ENCODE results near the gene CAMP.
"Not testable (repeated sequence)": the region's sequence is repeated elsewhere in the genome, so short reads cannot be mapped to it uniquely, and the experiment has no call there.

CAMP gene

GRCh38 chr3:48256557-48256956, 33.3 kb downstream of the CAMP start:
- no peak for DNase-seq (ENCODE audit: low spot score)

- DNase-seq (ENCODE audit: low spot score): no peak
These were observed 35.2 kb downstream of the CAMP start for GRCh38 chr3:48258530-48258929.

GRCh38 chr3:48267782-48268181, 44.5 kb downstream of the CAMP start:
- DNase-seq (ENCODE audit: low spot score): no peak

GRCh38 chr3:48268381-48268935, 45.2 kb downstream of the CAMP start:
- DNase-seq (ENCODE audit: low spot score): no peak

- DNase-seq (ENCODE audit: low spot score): no peak
These were observed 45.8 kb downstream of the CAMP start for GRCh38 chr3:48268936-48269561.

- no peak for DNase-seq (ENCODE audit: low spot score)
These were observed 46.3 kb downstream of the CAMP start for GRCh38 chr3:48269592-48269991.

GRCh38 chr3:48270306-48270705, 47.0 kb downstream of the CAMP start:
- DNase-seq (ENCODE audit: low spot score): no peak

- DNase-seq (ENCODE audit: low spot score): not testable (repeated sequence)
These were observed 47.9 kb downstream of the CAMP start for GRCh38 chr3:48271223-48271622.

GRCh38 chr3:48271763-48272498, 48.6 kb downstream of the CAMP start:
- no peak for DNase-seq (ENCODE audit: low spot score)

- peak; percentile 53 for DNase-seq (ENCODE audit: low spot score)
These were observed 50.4 kb downstream of the CAMP start for GRCh38 chr3:48273594-48274211.

- no peak for DNase-seq (ENCODE audit: low spot score)
These were observed 51.2 kb downstream of the CAMP start for GRCh38 chr3:48274452-48274851.
